GM12878 (cell line): Measurements from ENCODE around the gene NINL. TPM values are rescaled to one million over a fixed set of nuclear protein-coding genes. Genes with fewer than 3 reads are reported as not detected.

Experiments used
- ATAC-seq: fragments of 200-7000 bp; cut with Tn5 transposase; 3 replicates; pipeline ENCODE4 v1.9.1; 2020; ENCODE audit warnings: mild to moderate bottlenecking, moderate library complexity
- BruUV-seq: library from RNA; stranded (reverse); fragments of 400-500 nt; replicated peaks from 2 replicates; lab custom pipeline; 2021; lab: Mats Ljungman, UMichigan
- CTCF ChIA-PET: fragments of 300-600 bp; sonication (Branson Sonifier 250); formaldehyde crosslinking; extraction: SDS; loops from one replicate; lab custom pipeline; 2021; ENCODE audit warnings: inconsistent platforms; lab: Yijun Ruan, JAX
- POLR2A ChIA-PET: fragments of 350-600 bp; formaldehyde crosslinking; extraction: SDS; loops from one replicate; lab custom pipeline; 2021; ENCODE audit warnings: inconsistent platforms; lab: Charles Lee
- RAD21 ChIA-PET: fragments of 300-600 bp; sonication (Branson Sonifier 250); formaldehyde crosslinking; loops from one replicate; lab custom pipeline; 2023; ENCODE audit warnings: antibody characterized with exemption; ENCODE audit not compliant: unreplicated experiment; lab: Charles Lee
- SMC1A ChIA-PET: fragments of 300-600 bp; sonication (Branson Sonifier 250); formaldehyde crosslinking; loops from one replicate; lab custom pipeline; 2023; ENCODE audit not compliant: unreplicated experiment, uncharacterized antibody; lab: Charles Lee
- DNase-seq: peaks from one replicate; pipeline ENCODE4 v3.0.0-alpha.2; 2011; ENCODE audit warnings: low read depth, low spot score
- FAIRE-seq: peaks from 3 replicates; lab custom pipeline; 2011; peaks lifted over from hg19 to GRCh38; lab: Jason Lieb, UNC
- H2AFZ ChIP-seq: 2 replicates; pipeline ENCODE4 v1.6.0; 2011; ENCODE audit warnings: low read depth, low read length, control low read depth; ENCODE audit not compliant: control insufficient read depth
- H3K27ac ChIP-seq: 2 replicates; pipeline ENCODE4 v1.5.1; 2011; ENCODE audit warnings: control low read depth; ENCODE audit not compliant: control insufficient read depth, insufficient read depth
- H3K27me3 ChIP-seq, 2 experiments: replicated peaks in 1 of 2; 2 replicates each; pipeline versions ENCODE4 v1.6.0 to v1.6.1; 2011; ENCODE audit warnings: low read length in 1 of 2; ENCODE audit not compliant: control insufficient read depth in 2 of 2, insufficient read depth in 2 of 2
- H3K36me3 ChIP-seq, 2 experiments: 2 replicates each; pipeline ENCODE4 v1.5.1; 2011; ENCODE audit warnings: low read length in 1 of 2; ENCODE audit not compliant: control insufficient read depth in 2 of 2, insufficient read depth in 2 of 2
- H3K4me1 ChIP-seq: 2 replicates; pipeline ENCODE4 v1.6.1; 2011; ENCODE audit warnings: mild to moderate bottlenecking, low read length, moderate library complexity, mixed read lengths; ENCODE audit not compliant: control insufficient read depth, insufficient read depth
- H3K4me2 ChIP-seq: 2 replicates; pipeline ENCODE4 v1.6.0; 2011; ENCODE audit warnings: control low read depth; ENCODE audit not compliant: control insufficient read depth, insufficient read depth
- H3K4me3 ChIP-seq: fragments of 200-600 bp; sonication (generic); 2 replicates; pipeline ENCODE4 v1.5.1; 2016
- H3K79me2 ChIP-seq: 2 replicates; pipeline ENCODE4 v1.6.0; 2011; ENCODE audit warnings: low read length; ENCODE audit not compliant: control insufficient read depth, insufficient read depth
- H3K9ac ChIP-seq: 2 replicates; pipeline ENCODE4 v1.8.0; 2011; ENCODE audit warnings: low read length, control low read depth, mixed read lengths; ENCODE audit not compliant: control insufficient read depth, insufficient read depth
- H3K9me3 ChIP-seq: replicated peaks from 3 replicates; pipeline ENCODE4 v1.5.1; 2011; ENCODE audit warnings: mild to moderate bottlenecking, low read length; ENCODE audit not compliant: control insufficient read depth, insufficient read depth
- H4K20me1 ChIP-seq: 2 replicates; pipeline ENCODE4 v1.6.0; 2011; ENCODE audit not compliant: control insufficient read depth, insufficient read depth
- CEBPB ChIP-seq, 2 experiments: fragments of 150-350 bp in 1 of 2; IDR thresholded peaks; 2 replicates each; pipeline ENCODE4 v1.6.1; 2012 to 2014; ENCODE audit warnings: low read depth in 2 of 2, low read length in 2 of 2, borderline replicate concordance in 1 of 2, inconsistent platforms in 1 of 2
- IKZF2 ChIP-seq, 2 experiments: fragments of 450-650 bp; IDR thresholded peaks; 2 replicates each; pipeline ENCODE4 v1.6.1; 2017; ENCODE audit warnings: mild to moderate bottlenecking in 2 of 2, moderate library complexity in 2 of 2
- NFIC ChIP-seq: IDR thresholded peaks from 2 replicates; pipeline ENCODE4 v1.6.1; 2012; ENCODE audit warnings: low read depth, mild to moderate bottlenecking, inconsistent platforms, low read length, moderate library complexity
- RCOR1 ChIP-seq: conservative IDR thresholded peaks from 2 replicates; pipeline ENCODE4 v1.6.1; 2012; ENCODE audit warnings: low read depth, low read length, improper control_type of control experiment
- TARDBP ChIP-seq: IDR thresholded peaks from 2 replicates; pipeline ENCODE4 v1.6.1; 2016; ENCODE audit warnings: borderline replicate concordance
- TCF7 ChIP-seq: IDR thresholded peaks from 2 replicates; pipeline ENCODE4 v1.6.1; 2014; ENCODE audit warnings: antibody characterized with exemption, borderline replicate concordance
- ZNF207 ChIP-seq: fragments of 450-650 bp; IDR thresholded peaks from 2 replicates; pipeline ENCODE4 v1.6.1; 2014; ENCODE audit warnings: antibody characterized with exemption, mild to moderate bottlenecking, borderline replicate concordance
- ZNF217 ChIP-seq: fragments of 450-650 bp; IDR thresholded peaks from 2 replicates; pipeline ENCODE4 v1.6.1; 2017; ENCODE audit warnings: antibody characterized with exemption, mild to moderate bottlenecking
- whole genome bisulfite sequencing: methylation state at CpG from one replicate; pipeline ENCODE4 v1.1.6; 2016; ENCODE audit warnings: low lambda C conversion rate; ENCODE audit not compliant: insufficient replicate concordance, insufficient coverage; ENCODE audit errors: missing lambda C conversion rate; 5-methylcytosine and 5-hydroxymethylcytosine counted together
- in situ Hi-C: fragments of 300-500 bp; cut with MboI; formaldehyde crosslinking; loops from 9 replicates; pipeline ENCODE4 v1.14.3; 2018; ENCODE audit warnings: mixed read lengths
- intact Hi-C: fragments of 100-400 bp; cut with micrococcal nuclease; formaldehyde crosslinking; loops from one replicate; pipeline ENCODE4 v1.14.2; 2022; ENCODE audit not compliant: unreplicated experiment
- polyA plus RNA-seq, 11 experiments: library from polyadenylated mRNA; depleted of rRNA in 4 of 11; unstranded in 6 of 11; stranded (reverse) in 5 of 11; fragments of >200 nt; fragmentation: Nextera tagmentation in 4 of 11; fragmentation: Illumina TruSeq in 1 of 11; extraction: Ambion mirVana in 4 of 11; extraction: Trizol in 1 of 11; gene quantifications; 1 replicate in 1 of 11; 2 replicates in 10 of 11; pipeline versions ENCODE4 v1.2.1 to v1.2.3, GENCODE V29; 2011 to 2016; ENCODE audit warnings: inconsistent platforms in 2 of 11, missing spikeins in 2 of 11, low read depth in 1 of 11
- total RNA-seq, 4 experiments: library from RNA; depleted of rRNA in 3 of 4; stranded (reverse); fragments of >200 nt in 3 of 4; fragmentation: Illumina TruSeq in 1 of 4; extraction: Trizol in 1 of 4; gene quantifications; 2 replicates each; pipeline versions ENCODE4 v1.2.1 to v1.2.3, GENCODE V29; 2013 to 2021
- TF ChIP-seq, protein P1 (sequence below): fragments of 450-650 bp; conservative IDR thresholded peaks from 2 replicates; pipeline ENCODE4 v1.6.1; 2017; ENCODE audit warnings: mild to moderate bottlenecking, moderate library complexity
- TF ChIP-seq, protein P2 (sequence below): fragments of 450-650 bp; IDR thresholded peaks from 2 replicates; pipeline ENCODE4 v1.6.1; 2016; ENCODE audit warnings: mild to moderate bottlenecking, moderate library complexity, borderline replicate concordance
- TF ChIP-seq, protein P3 (sequence below): IDR thresholded peaks from 2 replicates; pipeline ENCODE4 v1.6.1; 2012; ENCODE audit warnings: low read depth, low read length, improper control_type of control experiment
- TF ChIP-seq, protein P4 (sequence below): fragments of 450-650 bp; IDR thresholded peaks from 2 replicates; pipeline ENCODE4 v1.6.1; 2017; ENCODE audit warnings: mild to moderate bottlenecking, moderate library complexity

Gene NINL
- total and polyA plus RNA-seq, 10 of the 15 experiments (the other 5 are each of a cell fraction or from before 2014, with no cell fraction given): 0.04 to 0.77 (median 0.23) TPM; not detected in 1

DNA sequence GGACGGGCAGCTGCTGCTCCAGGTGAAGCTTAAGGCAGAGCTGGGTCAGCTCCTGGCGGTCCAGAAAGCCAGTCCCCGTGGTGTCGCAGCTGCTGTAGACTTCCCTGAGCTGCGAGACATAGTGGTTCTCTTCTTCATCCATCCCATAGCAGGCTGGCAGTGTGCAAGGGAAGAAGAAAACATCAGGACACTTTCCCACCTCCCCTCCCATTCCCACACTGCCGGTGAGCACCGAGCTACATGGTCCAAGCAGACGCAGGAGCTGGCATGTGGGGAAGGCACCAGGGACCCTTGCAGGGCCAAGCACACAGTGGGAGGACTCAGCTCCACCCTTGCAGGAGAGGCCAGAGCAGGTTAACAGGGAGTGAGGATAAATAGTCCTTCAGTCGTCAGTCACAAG is 58.9 kb downstream of the NINL start (continued):
- TF ChIP-seq IKZF2 (IDR thresholded peaks at IDR 0.05): no peak
- TF ChIP-seq, protein P1, sequence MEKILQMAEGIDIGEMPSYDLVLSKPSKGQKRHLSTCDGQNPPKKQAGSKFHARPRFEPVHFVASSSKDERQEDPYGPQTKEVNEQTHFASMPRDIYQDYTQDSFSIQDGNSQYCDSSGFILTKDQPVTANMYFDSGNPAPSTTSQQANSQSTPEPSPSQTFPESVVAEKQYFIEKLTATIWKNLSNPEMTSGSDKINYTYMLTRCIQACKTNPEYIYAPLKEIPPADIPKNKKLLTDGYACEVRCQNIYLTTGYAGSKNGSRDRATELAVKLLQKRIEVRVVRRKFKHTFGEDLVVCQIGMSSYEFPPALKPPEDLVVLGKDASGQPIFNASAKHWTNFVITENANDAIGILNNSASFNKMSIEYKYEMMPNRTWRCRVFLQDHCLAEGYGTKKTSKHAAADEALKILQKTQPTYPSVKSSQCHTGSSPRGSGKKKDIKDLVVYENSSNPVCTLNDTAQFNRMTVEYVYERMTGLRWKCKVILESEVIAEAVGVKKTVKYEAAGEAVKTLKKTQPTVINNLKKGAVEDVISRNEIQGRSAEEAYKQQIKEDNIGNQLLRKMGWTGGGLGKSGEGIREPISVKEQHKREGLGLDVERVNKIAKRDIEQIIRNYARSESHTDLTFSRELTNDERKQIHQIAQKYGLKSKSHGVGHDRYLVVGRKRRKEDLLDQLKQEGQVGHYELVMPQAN: no peak
- no peak for TF ChIP-seq NFIC
- TF ChIP-seq CEBPB (IDR thresholded peaks at IDR 0.05; ENCODE audit: borderline replicate concordance in 1 of 2, low read depth in 2 of 2, low read length in 2 of 2): no peak
- no peak for TF ChIP-seq ZNF217

DNA sequence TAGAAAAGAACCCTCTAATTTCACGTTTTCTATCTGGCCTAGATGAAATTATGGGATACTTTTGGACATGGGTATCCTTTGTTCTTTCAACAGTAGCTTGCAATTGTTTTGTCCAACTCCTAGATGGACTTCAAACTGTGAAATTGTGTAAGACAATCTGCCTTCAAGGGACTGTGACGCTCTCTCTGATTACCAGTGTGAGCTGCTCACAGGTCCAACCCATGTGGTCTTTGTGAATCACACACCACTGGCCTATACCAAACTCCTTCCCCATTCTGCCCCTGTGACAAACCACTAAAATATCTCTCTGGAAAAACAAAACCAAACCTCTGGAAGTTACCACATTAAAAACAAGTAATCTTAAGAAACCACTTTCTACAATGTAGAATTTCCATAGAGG is 59.5 kb downstream of the NINL start:
- no peaks in the 10 kb centered on the region for H4K20me1 ChIP-seq
- no peak for DNase-seq
- WGBS: 0% methylated on average over 2 of the region's 2 CpGs
- no peak overlapping the region for H2AFZ ChIP-seq
- no peak overlapping the region for H3K27ac ChIP-seq
- no peaks in the 10 kb centered on the region for H3K36me3 ChIP-seq
- no TSS peak for BruUV-seq
- H3K4me2 ChIP-seq: no peak overlapping the region
- no peaks in the 10 kb centered on the region for H3K27me3 ChIP-seq
- CTCF ChIA-PET: no interaction called here
- POLR2A ChIA-PET: no interaction called here
- ATAC-seq: no peak
- H3K9ac ChIP-seq: no peak overlapping the region
- SMC1A ChIA-PET: no interaction called here
- intact Hi-C loops: no loop called here
- no peaks in the 10 kb centered on the region; the same call in 2 of the 3 replicates for H3K9me3 ChIP-seq
- H3K4me3 ChIP-seq: no peak overlapping the region
- no peaks in the 10 kb centered on the region for H3K79me2 ChIP-seq
- H3K4me1 ChIP-seq: no peaks in the 10 kb centered on the region
- FAIRE-seq: no peak
- RAD21 ChIA-PET: no interaction called here
- in situ Hi-C loops: no loop called here
- TF ChIP-seq, protein P2, sequence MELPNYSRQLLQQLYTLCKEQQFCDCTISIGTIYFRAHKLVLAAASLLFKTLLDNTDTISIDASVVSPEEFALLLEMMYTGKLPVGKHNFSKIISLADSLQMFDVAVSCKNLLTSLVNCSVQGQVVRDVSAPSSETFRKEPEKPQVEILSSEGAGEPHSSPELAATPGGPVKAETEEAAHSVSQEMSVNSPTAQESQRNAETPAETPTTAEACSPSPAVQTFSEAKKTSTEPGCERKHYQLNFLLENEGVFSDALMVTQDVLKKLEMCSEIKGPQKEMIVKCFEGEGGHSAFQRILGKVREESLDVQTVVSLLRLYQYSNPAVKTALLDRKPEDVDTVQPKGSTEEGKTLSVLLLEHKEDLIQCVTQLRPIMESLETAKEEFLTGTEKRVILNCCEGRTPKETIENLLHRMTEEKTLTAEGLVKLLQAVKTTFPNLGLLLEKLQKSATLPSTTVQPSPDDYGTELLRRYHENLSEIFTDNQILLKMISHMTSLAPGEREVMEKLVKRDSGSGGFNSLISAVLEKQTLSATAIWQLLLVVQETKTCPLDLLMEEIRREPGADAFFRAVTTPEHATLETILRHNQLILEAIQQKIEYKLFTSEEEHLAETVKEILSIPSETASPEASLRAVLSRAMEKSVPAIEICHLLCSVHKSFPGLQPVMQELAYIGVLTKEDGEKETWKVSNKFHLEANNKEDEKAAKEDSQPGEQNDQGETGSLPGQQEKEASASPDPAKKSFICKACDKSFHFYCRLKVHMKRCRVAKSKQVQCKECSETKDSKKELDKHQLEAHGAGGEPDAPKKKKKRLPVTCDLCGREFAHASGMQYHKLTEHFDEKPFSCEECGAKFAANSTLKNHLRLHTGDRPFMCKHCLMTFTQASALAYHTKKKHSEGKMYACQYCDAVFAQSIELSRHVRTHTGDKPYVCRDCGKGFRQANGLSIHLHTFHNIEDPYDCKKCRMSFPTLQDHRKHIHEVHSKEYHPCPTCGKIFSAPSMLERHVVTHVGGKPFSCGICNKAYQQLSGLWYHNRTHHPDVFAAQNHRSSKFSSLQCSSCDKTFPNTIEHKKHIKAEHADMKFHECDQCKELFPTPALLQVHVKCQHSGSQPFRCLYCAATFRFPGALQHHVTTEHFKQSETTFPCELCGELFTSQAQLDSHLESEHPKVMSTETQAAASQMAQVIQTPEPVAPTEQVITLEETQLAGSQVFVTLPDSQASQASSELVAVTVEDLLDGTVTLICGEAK: no peak
- TF ChIP-seq, protein P3, sequence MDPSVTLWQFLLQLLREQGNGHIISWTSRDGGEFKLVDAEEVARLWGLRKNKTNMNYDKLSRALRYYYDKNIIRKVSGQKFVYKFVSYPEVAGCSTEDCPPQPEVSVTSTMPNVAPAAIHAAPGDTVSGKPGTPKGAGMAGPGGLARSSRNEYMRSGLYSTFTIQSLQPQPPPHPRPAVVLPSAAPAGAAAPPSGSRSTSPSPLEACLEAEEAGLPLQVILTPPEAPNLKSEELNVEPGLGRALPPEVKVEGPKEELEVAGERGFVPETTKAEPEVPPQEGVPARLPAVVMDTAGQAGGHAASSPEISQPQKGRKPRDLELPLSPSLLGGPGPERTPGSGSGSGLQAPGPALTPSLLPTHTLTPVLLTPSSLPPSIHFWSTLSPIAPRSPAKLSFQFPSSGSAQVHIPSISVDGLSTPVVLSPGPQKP: no peak
- TF ChIP-seq TARDBP (no peak), RCOR1 (no peak), ZNF207 (no peak), TCF7 (no peak)
- TF ChIP-seq, protein P4, sequence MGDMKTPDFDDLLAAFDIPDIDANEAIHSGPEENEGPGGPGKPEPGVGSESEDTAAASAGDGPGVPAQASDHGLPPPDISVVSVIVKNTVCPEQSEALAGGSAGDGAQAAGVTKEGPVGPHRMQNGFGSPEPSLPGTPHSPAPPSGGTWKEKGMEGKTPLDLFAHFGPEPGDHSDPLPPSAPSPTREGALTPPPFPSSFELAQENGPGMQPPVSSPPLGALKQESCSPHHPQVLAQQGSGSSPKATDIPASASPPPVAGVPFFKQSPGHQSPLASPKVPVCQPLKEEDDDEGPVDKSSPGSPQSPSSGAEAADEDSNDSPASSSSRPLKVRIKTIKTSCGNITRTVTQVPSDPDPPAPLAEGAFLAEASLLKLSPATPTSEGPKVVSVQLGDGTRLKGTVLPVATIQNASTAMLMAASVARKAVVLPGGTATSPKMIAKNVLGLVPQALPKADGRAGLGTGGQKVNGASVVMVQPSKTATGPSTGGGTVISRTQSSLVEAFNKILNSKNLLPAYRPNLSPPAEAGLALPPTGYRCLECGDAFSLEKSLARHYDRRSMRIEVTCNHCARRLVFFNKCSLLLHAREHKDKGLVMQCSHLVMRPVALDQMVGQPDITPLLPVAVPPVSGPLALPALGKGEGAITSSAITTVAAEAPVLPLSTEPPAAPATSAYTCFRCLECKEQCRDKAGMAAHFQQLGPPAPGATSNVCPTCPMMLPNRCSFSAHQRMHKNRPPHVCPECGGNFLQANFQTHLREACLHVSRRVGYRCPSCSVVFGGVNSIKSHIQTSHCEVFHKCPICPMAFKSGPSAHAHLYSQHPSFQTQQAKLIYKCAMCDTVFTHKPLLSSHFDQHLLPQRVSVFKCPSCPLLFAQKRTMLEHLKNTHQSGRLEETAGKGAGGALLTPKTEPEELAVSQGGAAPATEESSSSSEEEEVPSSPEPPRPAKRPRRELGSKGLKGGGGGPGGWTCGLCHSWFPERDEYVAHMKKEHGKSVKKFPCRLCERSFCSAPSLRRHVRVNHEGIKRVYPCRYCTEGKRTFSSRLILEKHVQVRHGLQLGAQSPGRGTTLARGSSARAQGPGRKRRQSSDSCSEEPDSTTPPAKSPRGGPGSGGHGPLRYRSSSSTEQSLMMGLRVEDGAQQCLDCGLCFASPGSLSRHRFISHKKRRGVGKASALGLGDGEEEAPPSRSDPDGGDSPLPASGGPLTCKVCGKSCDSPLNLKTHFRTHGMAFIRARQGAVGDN: no peak
